WI38 (cell line): ENCODE data around the gene FEN1.

Experiments used
- H3K4me3 ChIP-seq: 2 replicates; pipeline ENCODE4 v1.5.1; 2011; ENCODE audit warnings: low read depth, mild to moderate bottlenecking, control low read depth, low read length
- CTCF ChIP-seq: IDR thresholded peaks from 2 replicates; pipeline ENCODE4 v1.5.1; 2012; ENCODE audit warnings: low read depth, mild to moderate bottlenecking, control low read depth, low read length

The FEN1 gene

GRCh38 chr11:61760946-61761345, 31.8 kb upstream of the FEN1 start:
- TF ChIP-seq CTCF, result no peak
- no peak overlapping the region for H3K4me3 ChIP-seq

GRCh38 chr11:61761440-61762222, 31.1 kb upstream of the FEN1 start:
- no peak for TF ChIP-seq CTCF
- H3K4me3 ChIP-seq, result no peak overlapping the region

- TF ChIP-seq CTCF, result no peak
- no peak overlapping the region for H3K4me3 ChIP-seq
Measured at GRCh38 chr11:61762223-61762615, 30.5 kb upstream of the FEN1 start.

GRCh38 chr11:61762798-61763197, 29.9 kb upstream of the FEN1 start:
- H3K4me3 ChIP-seq, result no peak overlapping the region
- no peak for TF ChIP-seq CTCF

GRCh38 chr11:61763930-61764605, 28.6 kb upstream of the FEN1 start:
- no peak for TF ChIP-seq CTCF

GRCh38 chr11:61764606-61765260, 28.0 kb upstream of the FEN1 start:
- H3K4me3 ChIP-seq, result no peak overlapping the region
- TF ChIP-seq CTCF, result no peak

More at GRCh38 chr11:61763930-61764605, 28.6 kb upstream of the FEN1 start:
- no peak overlapping the region for H3K4me3 ChIP-seq
